ENCODE data around the gene ST7. TPM values are rescaled to one million over a fixed set of nuclear protein-coding genes. Genes with fewer than 3 reads are reported as not detected.

The ST7 gene
- total and polyA plus RNA-seq, 2 experiments from 2014 or later: 9.9 to 18.3 TPM

GRCh38 chr7:116910383-116910782 lies 42.9 kb upstream of the ST7 start:
- Histone ChIP-seq H3K4me3 (no peak overlapping the region), H3K4me2 (no peak overlapping the region), H3K4me1 (ENCODE audit: insufficient read depth) (peaks cover 3% of the 10 kb centered on the region), H2AFZ (no peak overlapping the region), H3K27ac (ENCODE audit: low read depth) (no peak overlapping the region), H3F3A (replicated peaks; ENCODE audit: low read depth) (no peaks in the 10 kb centered on the region), H3K27me3 (ENCODE audit: insufficient read depth) (no peaks in the 10 kb centered on the region), H3K9me2 (ENCODE audit: insufficient read depth) (no peaks in the 10 kb centered on the region), H3K79me2 (replicated peaks; ENCODE audit: insufficient read depth) (peaks cover 6% of the 10 kb centered on the region; the same call in 1 of the 2 replicates), H3K36me3 (ENCODE audit: insufficient read depth) (peaks cover 26% of the 10 kb centered on the region), H4K20me1 (replicated peaks; ENCODE audit: insufficient read depth) (no peaks in the 10 kb centered on the region; the same call in 1 of the 2 replicates)
- ATAC-seq (no peak), DNase-seq (ENCODE audit: low spot score) (no peak)
- no peak overlapping the region for H3K27ac Mint-ChIP-seq
- peaks cover 6% of the 10 kb centered on the region for H3K4me1 Mint-ChIP-seq
- no peaks in the 10 kb centered on the region for H3K9me3 Mint-ChIP-seq
- no peak for TF ChIP-seq POLR2AphosphoS5 (IDR thresholded peaks at IDR 0.05; ENCODE audit: low read depth)
- TF ChIP-seq CREB1 (CRISPR knock-in tag; IDR thresholded peaks at IDR 0.05; ENCODE audit: low read depth): no peak
- TF ChIP-seq EZH2phosphoT487 (IDR thresholded peaks at IDR 0.05; ENCODE audit: unreplicated experiment): no peak
- no peak for TF ChIP-seq ETS1 (IDR thresholded peaks at IDR 0.05)
- TF ChIP-seq CTCF (conservative IDR thresholded peaks at IDR 0.05; ENCODE audit: low read depth in 2 of 2): no peak
- no peak for TF ChIP-seq ZNF462 (CRISPR knock-in tag; IDR thresholded peaks at IDR 0.05)
- TF ChIP-seq EZH2 (IDR thresholded peaks at IDR 0.05; ENCODE audit: low read depth, unreplicated experiment): no peak
- TF ChIP-seq ZNF331 (CRISPR knock-in tag; IDR thresholded peaks at IDR 0.05; ENCODE audit: low read depth): no peak
- TF ChIP-seq, protein P1, sequence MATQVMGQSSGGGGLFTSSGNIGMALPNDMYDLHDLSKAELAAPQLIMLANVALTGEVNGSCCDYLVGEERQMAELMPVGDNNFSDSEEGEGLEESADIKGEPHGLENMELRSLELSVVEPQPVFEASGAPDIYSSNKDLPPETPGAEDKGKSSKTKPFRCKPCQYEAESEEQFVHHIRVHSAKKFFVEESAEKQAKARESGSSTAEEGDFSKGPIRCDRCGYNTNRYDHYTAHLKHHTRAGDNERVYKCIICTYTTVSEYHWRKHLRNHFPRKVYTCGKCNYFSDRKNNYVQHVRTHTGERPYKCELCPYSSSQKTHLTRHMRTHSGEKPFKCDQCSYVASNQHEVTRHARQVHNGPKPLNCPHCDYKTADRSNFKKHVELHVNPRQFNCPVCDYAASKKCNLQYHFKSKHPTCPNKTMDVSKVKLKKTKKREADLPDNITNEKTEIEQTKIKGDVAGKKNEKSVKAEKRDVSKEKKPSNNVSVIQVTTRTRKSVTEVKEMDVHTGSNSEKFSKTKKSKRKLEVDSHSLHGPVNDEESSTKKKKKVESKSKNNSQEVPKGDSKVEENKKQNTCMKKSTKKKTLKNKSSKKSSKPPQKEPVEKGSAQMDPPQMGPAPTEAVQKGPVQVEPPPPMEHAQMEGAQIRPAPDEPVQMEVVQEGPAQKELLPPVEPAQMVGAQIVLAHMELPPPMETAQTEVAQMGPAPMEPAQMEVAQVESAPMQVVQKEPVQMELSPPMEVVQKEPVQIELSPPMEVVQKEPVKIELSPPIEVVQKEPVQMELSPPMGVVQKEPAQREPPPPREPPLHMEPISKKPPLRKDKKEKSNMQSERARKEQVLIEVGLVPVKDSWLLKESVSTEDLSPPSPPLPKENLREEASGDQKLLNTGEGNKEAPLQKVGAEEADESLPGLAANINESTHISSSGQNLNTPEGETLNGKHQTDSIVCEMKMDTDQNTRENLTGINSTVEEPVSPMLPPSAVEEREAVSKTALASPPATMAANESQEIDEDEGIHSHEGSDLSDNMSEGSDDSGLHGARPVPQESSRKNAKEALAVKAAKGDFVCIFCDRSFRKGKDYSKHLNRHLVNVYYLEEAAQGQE (IDR thresholded peaks at IDR 0.05; ENCODE audit: unreplicated experiment): no peak
- TF ChIP-seq STAT1 (IDR thresholded peaks at IDR 0.05; ENCODE audit: unreplicated experiment): no peak
- no peak for TF ChIP-seq JUNB (IDR thresholded peaks at IDR 0.05; ENCODE audit: unreplicated experiment)
- no peak for TF ChIP-seq NANOG (IDR thresholded peaks at IDR 0.05; ENCODE audit: borderline replicate concordance)
- TF ChIP-seq ZNF114 (CRISPR knock-in tag; IDR thresholded peaks at IDR 0.05): no peak
- H3K36me3 Mint-ChIP-seq (ENCODE audit: low read depth): peaks cover 70% of the 10 kb centered on the region
- no peaks in the 10 kb centered on the region for H3K27me3 Mint-ChIP-seq (ENCODE audit: insufficient read depth, low read depth, poor library complexity)
- H3K4me3 Mint-ChIP-seq: no peak overlapping the region
